Fibroblast of mammary gland (primary cell): ENCODE results near the gene SPATA20.

Experiments used
- DNase-seq: peaks from one replicate; pipeline ENCODE4 v3.0.0-alpha.2; 2010; ENCODE audit warnings: low read depth
- H3K4me3 ChIP-seq: 2 replicates; pipeline ENCODE4 v1.5.1; 2011; ENCODE audit warnings: low read depth, mild to moderate bottlenecking, low read length, moderate library complexity; ENCODE audit not compliant: control insufficient read depth
- TF ChIP-seq, protein P1 (sequence below): conservative IDR thresholded peaks from 2 replicates; pipeline ENCODE4 v1.5.1; 2011; ENCODE audit warnings: low read depth, low read length, inconsistent platforms; ENCODE audit not compliant: control insufficient read depth, insufficient read depth

SPATA20 gene

DNA sequence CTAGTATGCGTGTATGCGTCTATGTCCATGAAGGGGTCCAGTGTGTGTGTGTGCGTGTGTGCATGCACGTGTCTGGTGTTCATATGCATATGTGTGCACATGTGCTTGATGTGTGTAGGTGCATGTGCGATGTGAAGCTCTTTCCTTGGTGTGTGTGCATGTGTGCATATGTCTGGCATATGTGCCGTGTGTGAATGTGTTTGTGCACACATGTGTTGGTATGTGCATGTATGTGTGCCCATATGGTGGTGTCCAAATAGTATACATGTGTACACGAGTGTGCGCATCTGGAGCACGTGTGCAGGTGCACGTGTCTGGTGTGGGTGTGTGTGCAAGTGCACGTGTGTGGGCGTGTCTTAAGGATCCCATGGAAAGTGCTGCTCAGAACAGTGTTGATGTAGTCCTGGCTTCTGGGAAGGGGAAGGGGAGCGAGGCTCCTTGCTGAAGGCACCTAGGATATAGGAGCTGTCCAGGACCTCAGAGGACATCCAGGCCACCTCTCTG lies 30.5 kb downstream of the SPATA20 start:
- TF ChIP-seq, protein P1, sequence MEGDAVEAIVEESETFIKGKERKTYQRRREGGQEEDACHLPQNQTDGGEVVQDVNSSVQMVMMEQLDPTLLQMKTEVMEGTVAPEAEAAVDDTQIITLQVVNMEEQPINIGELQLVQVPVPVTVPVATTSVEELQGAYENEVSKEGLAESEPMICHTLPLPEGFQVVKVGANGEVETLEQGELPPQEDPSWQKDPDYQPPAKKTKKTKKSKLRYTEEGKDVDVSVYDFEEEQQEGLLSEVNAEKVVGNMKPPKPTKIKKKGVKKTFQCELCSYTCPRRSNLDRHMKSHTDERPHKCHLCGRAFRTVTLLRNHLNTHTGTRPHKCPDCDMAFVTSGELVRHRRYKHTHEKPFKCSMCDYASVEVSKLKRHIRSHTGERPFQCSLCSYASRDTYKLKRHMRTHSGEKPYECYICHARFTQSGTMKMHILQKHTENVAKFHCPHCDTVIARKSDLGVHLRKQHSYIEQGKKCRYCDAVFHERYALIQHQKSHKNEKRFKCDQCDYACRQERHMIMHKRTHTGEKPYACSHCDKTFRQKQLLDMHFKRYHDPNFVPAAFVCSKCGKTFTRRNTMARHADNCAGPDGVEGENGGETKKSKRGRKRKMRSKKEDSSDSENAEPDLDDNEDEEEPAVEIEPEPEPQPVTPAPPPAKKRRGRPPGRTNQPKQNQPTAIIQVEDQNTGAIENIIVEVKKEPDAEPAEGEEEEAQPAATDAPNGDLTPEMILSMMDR, result no peak
- no peak overlapping the region for H3K4me3 ChIP-seq
- no peak for DNase-seq

DNA sequence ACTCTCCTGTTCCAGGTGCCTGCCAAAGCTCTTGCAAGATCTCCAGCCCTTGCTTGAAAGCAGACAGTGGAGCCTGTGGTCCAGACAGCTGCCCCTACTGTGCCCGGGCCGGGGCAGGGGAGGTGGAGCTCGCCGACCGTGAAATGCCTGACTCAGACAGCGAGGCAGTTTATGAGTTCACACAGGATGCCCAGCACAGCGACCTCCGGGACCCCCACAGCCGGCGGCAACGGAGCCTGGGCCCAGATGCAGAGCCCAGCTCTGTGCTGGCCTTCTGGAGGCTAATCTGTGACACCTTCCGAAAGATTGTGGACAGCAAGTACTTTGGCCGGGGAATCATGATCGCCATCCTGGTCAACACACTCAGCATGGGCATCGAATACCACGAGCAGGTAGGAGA lies 31.2 kb downstream of the SPATA20 start:
- TF ChIP-seq, protein P1, result no peak

DNA sequence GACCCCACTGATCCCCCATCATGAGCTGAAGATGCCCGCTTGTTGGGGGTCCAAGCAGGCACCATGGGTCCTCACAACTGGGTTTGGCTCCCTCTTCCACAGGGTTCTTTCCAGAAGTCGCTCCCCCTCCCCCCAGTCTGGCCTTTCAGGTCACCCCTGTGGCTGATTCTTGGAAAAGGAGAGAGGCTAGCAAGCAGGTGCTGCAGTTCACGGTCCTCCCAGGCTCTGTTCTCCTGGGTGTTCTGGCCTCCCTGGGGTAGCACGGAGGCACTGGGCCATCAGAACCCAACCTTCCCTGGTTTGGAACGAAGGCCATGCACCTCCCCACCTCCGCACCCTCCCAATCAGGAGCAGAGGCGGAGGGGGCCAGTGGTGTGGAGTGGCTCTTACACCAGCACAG lies 32.4 kb downstream of the SPATA20 start:
- H3K4me3 ChIP-seq, result no peak overlapping the region
- TF ChIP-seq, protein P1, result no peak
- no peak for DNase-seq

More for the DNA sequence above, 31.2 kb downstream of the SPATA20 start:
- H3K4me3 ChIP-seq, result no peak overlapping the region
- DNase-seq, result no peak

DNA sequence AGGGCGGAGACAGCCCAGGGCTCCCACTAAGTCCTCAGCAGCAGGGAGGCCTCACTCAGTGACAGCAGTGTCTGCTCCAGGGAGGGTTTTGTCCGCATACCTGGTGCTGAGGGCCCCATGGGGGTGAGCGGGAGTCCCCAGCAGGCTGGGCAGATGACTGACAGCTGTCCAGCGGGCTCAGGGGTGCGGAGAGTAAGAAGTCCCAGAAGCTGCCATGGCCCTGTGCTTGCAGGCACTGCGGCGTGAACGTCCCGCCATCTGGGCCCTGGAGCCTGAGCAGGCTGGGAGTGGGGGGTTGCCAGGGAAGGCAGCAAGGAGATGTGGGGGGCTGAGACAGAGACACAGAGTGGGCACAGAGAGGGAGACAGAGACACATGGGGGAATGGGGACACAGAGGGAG lies 33.7 kb downstream of the SPATA20 start:
- no peak overlapping the region for H3K4me3 ChIP-seq
- DNase-seq, result no peak
- TF ChIP-seq, protein P1, result no peak

DNA sequence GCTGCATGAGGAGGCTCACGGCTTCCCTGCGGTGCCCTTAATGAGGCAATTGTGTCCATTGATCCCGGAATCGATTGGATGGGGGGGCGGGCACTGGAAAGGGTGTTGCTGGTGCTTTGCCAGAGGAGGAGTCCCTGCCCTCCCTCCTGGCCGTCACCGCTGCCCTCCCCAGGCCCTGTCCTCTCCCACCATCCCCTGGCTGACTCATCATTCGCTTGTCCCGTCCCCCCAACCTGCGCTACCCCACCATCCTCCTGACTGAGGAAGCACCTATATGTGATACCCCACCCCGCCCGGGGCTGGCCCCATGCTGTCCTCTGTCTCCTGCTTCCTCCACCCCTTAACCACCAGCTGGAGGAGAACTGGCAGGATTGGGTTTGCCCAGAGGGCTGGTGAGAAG lies 34.3 kb downstream of the SPATA20 start:
- DNase-seq, result no peak
- TF ChIP-seq, protein P1, result no peak

DNA sequence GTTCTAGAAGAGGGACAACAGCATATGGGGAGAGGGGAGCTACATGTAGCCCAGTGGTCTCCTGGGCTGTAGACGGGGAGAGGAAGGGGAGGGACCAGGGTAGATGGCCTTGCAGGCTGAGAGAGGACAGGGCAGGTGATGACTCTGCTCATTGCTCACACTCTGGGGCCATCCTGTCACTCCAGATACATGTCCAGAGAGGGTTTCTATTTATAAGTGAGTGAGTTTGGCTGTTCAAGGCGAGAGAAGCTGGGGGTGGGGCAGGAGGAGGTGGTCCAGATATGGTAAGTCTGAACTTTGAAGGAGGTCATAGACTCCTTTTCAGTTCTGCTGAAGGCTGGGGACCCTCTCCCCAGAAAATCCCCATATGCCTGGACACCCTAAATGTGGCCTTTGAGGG lies 35.8 kb downstream of the SPATA20 start:
- TF ChIP-seq, protein P1, result no peak
- H3K4me3 ChIP-seq, result no peak overlapping the region
- DNase-seq, result no peak

More for the DNA sequence above, 34.3 kb downstream of the SPATA20 start:
- no peak overlapping the region for H3K4me3 ChIP-seq

DNA sequence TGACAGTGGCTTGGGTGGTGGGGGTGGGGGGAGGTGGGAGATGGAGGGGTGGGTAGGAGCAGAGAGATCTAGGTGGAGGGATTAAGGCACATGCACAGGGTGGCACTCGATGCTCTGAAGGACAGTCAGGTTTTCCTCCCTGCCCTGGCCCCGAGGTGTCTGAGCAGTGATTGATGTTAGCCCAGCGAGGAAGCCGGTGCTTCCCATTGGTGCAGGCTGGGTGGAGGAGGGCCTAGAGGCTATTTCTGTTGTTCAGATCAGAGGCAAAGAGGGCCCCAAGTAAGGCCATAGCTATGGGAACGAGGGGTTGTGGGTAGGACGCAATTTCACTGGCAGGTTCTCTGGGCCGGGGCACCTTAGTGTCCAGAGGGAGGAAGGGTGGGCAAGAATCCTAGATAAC lies 36.7 kb downstream of the SPATA20 start:
- no peak for DNase-seq
- no peak overlapping the region for H3K4me3 ChIP-seq
- TF ChIP-seq, protein P1, result no peak
